Mesenteric fat pad (tissue), 1 donor: Measurements from ENCODE around the gene POF1B. TPM values are rescaled to one million over a fixed set of nuclear protein-coding genes. Genes with fewer than 3 reads are reported as not detected.
"Not testable (repeated sequence)": the region's sequence is repeated elsewhere in the genome, so short reads cannot be mapped to it uniquely, and the experiment has no call there.

Source experiments
- DNase-seq: peaks from one replicate; pipeline ENCODE4 v3.0.0-alpha.2; 2020; ENCODE audit warnings: low spot score
- long read RNA-seq: library from polyadenylated mRNA; unstranded; transcript quantifications from one replicate; pipeline ENCODE4 v2.0.0, GENCODE V29; 2020
- total RNA-seq: library from RNA; stranded (reverse); fragmentation: NEBNext Ultra II Directional; extraction: Animal tissue kit (Norgen Biotek cat#: 25700); gene quantifications from one replicate; pipeline ENCODE4 v1.2.1, GENCODE V29; 2021
- donor health status: DM: yes; HTN: yes; CAD: no.

The POF1B gene
- total RNA-seq: 0.32 TPM
- long read RNA-seq: 0 reads

- no peak for DNase-seq
Observed at GRCh38 chrX:85379174-85379907, at the start of gene POF1B. TSS of gene POF1B (minus strand) at chrX:85379665. CDS start at chrX:85379454, 211 bp downstream.

DNA sequence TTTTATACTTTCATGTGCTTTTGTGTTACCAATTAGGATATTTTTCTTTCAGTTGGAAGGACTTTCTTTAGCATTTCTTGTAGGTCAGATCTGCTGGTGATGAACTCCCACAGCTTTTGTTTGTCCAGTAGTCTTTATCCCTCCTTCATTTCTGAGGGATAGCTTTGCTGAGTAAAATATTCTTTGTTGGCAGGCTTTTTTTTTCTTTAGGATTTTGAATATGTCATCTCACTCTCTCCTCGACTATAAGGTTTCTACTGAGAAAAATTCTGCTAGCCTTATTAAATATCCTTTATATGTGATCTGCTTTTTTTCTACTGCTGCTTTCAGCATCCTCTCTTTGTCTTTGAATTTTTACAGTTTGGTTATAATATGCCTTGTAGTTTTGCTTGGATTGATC, 49.6 kb upstream of the POF1B start:
- DNase-seq: no peak

GRCh38 chrX:85419293-85419692, 39.8 kb upstream of the POF1B start:
- no peak for DNase-seq

DNA sequence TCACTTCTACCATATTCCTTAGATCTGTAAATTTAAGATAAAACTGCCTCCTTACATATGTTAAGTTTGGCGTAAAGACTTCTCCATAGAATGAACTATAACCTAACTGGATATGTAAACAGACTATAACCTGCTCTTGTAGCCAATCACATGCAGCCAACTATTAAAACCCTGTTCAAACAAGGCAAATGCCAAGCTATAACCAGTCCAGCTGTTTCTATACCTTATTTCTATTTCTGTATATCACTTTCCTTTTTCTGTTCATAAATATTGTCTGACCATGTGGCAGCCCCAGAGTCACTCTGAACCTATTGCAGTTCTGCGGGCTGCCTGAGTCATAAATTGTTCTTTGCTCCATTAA, 12.4 kb upstream of the POF1B start:
- DNase-seq: no peak

DNA sequence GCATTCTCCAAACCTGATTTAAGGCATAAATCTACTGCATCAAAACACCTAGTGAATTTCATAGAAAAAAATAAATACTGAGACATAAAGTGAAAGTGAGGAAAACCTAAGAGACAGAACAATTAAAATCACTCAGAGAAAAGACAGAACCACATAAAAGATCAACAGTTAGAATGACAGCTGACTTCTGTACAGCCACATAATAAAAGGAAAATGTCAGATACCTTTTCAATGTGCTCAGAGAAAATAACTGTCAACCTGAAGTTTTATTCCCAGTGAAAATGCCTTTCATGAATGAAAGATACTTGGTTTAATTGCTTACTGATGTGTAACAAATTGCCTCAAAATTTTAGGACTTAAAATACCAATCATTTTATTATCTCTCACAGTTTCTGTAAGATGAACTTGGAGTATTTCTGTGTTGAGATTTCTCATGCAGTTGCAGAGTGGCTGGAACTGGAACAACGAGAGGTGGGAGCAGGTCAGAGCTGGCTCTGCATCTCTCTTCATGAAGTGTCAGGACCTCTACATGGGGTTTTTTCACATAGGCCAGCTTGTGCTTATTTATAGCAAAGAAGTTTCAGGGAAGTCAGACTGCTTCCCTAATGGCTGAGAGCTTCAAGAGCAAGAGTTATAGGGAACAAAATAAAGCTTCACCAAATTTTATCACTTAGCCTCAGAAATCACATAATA, 11.9 kb upstream of the POF1B start:
- no peak for DNase-seq

- DNase-seq: no peak
Observed at GRCh38 chrX:85381602-85382001, 2.1 kb upstream of the POF1B start.

DNA sequence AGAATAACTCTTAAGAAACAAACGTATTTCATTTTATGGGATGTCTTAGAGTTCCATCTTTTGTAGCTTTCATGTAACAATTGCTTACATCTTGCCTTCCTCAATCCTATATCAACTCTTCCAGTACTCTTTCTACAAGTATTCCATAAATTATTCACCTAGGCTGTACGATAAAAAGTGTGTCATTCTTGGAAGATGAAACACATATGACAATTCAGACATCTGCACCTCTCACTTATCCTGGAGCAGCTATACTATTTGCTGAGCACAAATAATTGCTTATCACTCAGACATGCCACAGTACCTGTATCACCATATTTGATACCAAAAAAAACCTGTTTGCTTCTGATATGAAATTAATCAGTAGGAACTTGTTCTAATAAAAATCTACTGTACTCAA, 1.0 kb downstream of the POF1B start:
- DNase-seq: no peak

GRCh38 chrX:85375333-85375738, 4.1 kb downstream of the POF1B start:
- no peak for DNase-seq

GRCh38 chrX:85365370-85365995, 14.0 kb downstream of the POF1B start:
- no peak for DNase-seq

GRCh38 chrX:85359051-85359450, 20.4 kb downstream of the POF1B start:
- no peak for DNase-seq

DNA sequence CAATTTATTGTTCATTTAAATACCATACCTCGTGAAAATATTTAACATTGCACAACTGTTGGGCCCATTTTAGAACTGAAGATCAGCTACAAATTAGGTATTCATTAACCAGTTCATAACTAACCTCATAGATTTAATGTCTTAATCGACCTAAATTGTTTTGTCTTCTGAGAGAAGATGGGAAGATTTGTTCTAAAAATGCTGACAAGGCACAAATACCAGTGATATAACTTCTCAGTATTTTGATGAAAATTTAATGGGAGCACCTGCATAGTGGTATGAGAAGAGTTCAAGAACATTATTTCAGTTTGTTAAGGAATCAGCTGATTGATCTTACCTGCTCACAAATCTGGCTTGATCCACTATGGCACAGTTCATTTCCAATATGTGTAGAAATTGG, 33.9 kb downstream of the POF1B start:
- DNase-seq: no peak

DNA sequence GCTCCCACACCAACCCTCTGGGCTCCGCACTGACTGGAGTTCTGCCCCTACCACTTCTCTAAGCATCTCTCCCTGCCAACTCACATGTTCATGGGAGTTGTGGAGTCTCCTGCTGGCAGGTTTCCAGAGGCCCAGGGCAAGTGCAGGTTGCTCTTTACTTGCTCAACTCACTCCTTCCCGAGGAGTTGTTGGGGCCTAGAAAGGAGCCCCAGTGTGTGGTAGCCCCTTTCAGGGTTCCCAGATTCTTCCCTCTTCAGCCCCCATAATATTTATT, 52.5 kb downstream of the POF1B start:
- DNase-seq: no peak

DNA sequence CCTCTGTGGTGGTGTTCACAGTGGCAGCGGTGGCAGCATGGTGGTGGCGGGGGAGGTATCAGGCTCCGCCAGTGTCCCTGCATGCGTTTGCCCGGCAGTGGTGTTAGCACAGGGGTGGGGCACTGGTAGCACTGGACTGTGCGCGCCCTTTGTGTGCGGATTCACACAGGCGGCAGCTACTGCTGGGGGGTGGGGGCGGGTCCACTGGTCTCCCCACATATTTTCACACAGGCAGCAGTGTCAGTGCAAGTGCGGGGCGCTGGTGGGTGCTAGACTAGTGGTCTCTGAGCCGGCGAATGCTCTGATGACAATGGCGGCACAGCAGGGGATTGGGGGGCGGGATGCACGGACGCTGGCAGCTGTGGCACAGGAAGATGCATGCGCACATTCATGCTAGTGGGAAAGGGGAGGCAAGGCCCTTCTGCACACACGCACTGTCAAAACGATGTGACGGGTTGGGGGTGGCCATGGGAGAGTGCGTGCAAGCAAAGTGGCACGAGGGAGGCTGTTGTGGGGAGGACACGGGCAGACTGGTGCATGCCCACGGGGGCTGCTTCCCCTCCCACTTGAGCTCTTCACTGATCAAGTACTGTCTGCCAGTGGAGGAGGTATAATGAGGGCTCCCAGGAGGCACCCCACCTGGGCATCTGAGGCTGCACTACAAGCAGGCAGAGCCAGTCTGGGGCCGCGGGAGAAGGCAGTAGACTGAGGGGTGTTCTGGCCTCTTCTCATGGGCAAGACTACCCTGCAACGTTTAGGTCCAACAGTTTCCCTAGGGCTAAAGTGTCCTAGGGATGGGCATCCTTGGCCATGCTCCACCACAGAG, 53.0 kb downstream of the POF1B start:
- DNase-seq: no peak

- DNase-seq: not testable (repeated sequence)
Observed at GRCh38 chrX:85311348-85311747, 68.1 kb downstream of the POF1B start.

DNA sequence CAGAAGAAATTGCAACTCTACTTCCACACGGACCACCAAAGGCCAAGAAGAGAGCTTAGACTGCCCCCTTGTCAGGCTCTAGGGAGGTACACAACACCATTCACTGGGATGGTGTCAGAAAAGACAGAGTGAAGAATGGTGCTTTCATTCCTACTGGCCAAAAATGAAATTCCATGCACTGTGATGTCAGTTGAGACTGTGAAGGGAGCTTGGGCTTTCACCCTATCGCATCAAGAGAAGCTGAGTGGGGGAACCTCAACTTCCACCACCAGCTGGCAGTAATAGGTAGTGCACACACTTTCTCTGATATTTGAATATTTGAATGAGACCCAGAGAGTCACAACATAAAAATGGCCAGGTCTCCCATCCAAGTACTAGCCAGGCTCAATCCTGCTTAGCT, 69.7 kb downstream of the POF1B start:
- DNase-seq: no peak

DNA sequence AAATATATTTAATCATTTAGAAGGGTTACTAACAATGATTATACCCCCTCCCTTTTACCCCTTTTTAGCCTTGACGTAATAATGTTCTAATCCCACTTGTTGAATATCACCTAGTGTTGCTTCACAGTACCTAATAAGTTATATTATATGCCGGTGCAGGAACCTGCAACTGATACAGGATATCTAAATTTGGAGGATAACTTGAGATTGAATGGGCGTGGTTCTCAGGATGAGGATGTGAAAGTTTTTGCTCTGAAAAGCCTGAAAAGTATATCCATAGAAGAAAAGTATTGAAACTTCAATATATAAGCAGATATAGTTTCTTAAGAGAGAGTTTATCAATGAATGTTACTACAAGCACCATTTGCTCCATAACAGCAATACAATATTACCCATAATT, 75.9 kb downstream of the POF1B start:
- no peak for DNase-seq

GRCh38 chrX:85288992-85289723, 90.3 kb downstream of the POF1B start:
- DNase-seq: no peak

GRCh38 chrX:85285286-85285685, 94.2 kb downstream of the POF1B start:
- not testable (repeated sequence) for DNase-seq

- DNase-seq: no peak
Observed at GRCh38 chrX:85244450-85245211, 134.8 kb downstream of the POF1B start.

GRCh38 chrX:85243761-85244449, 135.6 kb downstream of the POF1B start, which contains the start of the genes SATL1 and ZNF711:
TSS of gene SATL1 (minus strand) at chrX:85243779. CDS start at chrX:85108968, 134,811 bp downstream.
TSS of gene ZNF711 (plus strand) at chrX:85243991. CDS start at chrX:85247573, 3,582 bp downstream.
- DNase-seq: peak; percentile 86
